GM19452 (cell line): ENCODE data around the gene MYH10.
A peak's percentile ranks its signal among the peaks of the same experiment; 100 is the strongest.

Source experiments
- ATAC-seq: cut with Tn5 transposase; IDR thresholded peaks from one replicate; pipeline ENCODE4 v1.9.1; 2021; ENCODE audit not compliant: unreplicated experiment

Gene MYH10

DNA sequence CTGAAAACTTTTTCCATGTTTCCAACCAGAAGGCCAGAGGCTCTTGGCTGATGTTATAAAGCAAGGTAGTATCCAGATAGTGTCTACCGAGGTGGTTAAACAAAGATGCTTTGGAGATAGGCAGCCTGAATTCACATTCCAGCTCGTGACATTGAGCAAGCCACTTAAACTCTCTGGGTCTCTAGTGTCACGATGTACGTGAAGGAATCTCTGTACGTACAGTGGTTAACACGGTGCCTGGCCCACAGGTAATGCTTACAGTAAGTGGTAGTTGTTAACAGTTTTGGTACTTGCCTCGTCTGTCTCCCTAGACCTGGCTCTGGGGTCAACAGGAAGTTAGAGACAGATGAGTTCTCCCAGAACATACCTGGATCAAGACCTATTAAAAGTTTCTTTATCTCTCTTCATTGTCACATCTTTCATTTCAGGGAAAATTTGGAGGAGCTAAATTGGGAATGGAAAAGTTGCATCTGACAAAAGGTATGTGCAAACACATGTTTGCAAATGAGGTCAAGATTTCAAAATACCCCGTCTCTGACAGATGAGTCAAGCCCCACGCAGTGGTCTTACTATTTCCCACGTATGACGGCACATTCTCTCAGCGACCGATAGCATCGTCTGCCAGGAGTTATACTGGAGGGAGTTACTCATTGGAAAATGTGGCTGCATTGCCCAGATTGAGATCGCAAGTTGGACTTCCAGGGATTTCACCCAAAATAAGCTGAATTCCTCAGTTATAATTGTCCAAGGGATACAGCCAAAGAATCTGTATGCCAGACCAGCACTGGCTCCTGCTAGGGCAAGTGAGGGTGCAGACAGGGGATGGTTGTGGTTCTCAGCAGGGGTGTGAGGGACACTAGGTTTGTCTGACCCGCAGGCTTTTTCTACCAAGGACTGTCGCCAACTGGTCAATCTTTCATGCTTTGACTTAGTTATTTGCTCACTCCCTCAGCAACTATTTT, 18.9 kb upstream of the MYH10 start:
- ATAC-seq, result no peak

DNA sequence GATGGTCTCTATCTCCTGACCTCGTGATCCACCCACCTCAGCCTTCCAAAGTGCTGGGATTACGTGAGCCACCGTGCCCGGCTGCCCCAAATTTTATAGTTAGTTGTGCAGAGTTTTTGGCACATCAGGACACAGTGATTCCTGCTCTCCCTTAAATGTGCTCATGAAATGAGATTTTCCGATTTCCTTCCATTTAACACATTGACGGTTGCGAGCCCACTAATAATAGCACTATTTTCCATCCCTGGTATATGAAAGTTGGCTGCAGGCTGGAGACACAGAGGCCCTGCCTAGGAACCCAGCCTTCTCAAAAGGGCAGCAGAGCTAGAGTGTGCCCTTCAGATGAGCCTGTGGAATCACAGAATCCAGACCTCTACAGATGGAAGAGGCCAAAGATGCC, 17.4 kb upstream of the MYH10 start:
- ATAC-seq, result no peak

DNA sequence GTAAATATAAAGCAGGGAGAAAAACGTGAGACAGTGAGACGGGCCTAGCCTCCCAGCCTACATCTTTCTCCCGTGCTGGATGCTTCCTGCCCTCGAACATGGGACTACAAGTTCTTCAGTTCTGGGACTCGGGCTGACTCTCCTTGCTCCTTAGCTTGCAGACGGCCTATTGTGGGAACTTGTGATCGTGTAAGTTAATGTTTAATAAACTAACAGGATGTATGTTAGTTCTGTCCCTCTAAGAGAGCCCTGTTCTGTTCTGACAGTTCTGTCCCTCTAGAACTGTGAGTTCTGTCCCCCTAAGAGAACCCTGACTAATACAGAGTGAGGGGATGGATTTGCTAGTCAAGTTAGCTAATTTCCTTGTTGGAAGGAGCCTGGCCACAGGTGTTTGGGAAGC, 16.7 kb upstream of the MYH10 start:
- no peak for ATAC-seq

DNA sequence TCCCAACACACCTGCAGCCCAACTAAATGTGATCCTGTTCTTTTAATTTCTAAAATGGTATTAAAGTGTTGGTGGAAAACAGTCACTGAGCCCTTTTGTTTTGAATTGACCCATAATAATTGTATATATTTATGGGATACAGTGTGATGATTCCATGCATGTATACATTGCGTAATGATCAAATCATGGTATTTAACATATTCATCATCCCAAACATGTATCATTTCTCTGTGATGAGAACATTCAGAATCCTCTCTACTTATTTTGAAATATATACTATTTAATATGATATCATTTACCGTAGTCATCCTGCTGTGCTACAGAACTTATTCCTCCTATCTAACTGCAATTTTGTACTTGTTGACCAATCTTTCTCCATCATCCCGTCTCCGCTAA, 14.0 kb upstream of the MYH10 start:
- no peak for ATAC-seq

DNA sequence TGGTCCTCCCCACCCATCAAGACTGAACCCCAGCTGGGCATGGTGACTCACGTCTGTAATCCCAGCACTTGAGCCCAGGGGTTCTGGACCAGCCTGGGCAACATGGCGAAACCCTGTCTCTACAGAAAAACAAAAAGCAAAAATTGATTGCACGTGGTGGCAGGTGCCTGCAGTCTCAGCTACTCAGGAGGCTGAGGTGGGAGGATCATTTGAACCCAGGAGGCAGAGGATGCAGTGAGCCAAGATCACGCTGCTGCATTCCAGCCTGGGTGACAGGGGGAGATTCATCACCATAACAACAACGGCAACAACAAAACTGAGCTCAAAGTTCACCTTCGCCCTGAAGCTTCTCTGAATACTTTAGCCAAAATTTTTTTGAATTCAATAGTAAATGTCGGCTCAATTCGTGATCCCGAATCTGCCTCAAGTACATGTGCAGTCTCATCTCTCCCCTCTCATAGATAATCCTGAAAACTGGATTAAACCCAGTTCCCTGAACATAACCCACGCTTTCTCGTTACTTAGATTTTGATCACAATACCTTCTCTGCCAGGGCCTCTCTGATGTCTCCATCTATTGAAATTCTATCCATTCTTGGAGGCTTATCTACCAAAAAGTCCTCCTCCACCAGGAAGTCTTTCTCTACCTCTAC, 13.5 kb upstream of the MYH10 start:
- ATAC-seq, result no peak

DNA sequence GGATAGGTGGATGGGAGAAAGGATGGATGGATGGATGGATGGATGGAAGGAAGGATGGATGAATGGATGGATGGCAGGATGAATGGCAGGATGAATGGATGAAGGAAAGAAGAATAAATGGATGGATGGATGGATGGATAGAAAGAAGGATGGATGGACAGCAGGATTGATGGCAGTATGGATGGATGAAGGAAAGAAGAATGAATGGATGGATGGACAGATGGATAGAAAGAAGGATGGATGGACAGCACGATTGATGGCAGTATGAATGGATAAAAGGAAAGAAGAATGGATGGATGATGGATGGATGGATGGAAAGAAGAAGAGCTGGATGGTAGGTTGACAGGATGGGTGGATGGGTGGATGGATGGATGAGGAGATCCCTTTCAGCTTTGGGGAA, 9.2 kb upstream of the MYH10 start:
- ATAC-seq, result no peak

DNA sequence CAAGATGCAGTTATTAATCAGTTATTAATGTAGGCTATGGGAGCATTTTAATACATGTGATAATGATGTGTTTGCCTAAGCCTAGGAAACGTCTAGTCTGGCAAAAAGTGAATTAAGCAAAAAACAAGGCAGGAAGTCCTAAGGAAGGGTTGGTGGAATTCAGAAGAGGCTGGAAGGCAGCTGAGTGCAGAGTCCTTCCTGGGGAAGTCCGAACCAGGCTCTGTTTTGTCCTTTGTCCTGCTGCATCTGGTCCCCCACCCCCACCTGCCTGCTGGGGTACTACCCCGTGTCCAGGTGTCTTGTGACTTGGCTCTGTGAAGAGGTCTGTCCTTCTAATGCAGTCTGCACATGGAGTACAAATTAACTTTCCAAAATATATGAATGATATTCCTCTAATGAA, 1.5 kb upstream of the MYH10 start:
- no peak for ATAC-seq

DNA sequence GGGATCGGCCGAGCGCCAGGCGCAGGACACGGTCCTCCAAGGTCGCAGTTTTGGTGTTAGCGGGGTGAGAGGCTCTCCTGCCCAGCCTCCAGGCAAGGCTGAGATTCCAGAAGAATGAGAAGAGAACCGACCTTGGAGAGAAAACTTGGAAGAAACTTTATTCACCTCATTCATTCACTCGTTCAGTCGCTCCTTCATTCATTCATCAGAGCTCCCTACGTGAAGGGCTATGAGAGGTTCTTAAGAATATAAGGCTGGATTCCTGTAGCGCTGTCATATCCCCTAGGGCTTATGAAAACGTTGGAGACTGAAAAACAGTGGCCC, 991 bp upstream of the MYH10 start:
- ATAC-seq, result no peak

DNA sequence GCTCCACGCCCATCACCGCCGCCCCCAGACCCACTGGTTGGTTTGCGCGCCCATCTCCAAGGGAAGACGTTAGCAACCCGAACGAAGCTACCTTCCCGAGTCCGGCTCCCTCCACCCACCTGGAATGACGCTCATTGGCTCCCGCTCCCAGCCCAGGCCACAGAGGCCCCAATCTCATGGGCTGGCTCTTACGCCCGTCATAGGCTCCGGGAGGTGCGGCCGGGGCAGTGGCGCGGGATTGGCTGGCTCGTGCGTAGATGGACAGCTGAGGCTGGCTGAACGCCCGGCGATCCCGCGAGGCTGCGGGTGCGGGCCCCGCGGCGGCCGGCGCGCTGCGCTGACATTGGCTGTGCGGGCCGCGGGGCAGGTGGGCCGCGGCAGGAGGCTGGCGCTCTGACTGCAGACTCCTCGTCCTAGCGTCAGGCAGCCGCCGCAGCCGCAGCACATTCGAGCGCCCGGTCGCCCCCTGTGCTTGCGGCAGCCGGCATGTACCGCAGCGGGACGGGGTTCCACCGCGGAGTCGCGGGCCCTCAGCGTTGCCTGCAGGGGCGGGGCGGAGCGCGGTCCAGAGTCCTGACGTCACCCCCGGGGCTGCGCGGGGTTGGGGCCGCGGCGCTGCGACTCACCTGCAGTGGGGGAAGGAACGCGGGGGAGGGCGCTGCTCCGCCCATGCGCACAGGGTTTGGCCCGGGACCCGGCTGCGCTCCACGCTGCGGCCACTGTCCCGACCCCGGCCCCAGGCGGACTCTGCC, 453 bp upstream of the MYH10 start:
- ATAC-seq, result peak; percentile 96

DNA sequence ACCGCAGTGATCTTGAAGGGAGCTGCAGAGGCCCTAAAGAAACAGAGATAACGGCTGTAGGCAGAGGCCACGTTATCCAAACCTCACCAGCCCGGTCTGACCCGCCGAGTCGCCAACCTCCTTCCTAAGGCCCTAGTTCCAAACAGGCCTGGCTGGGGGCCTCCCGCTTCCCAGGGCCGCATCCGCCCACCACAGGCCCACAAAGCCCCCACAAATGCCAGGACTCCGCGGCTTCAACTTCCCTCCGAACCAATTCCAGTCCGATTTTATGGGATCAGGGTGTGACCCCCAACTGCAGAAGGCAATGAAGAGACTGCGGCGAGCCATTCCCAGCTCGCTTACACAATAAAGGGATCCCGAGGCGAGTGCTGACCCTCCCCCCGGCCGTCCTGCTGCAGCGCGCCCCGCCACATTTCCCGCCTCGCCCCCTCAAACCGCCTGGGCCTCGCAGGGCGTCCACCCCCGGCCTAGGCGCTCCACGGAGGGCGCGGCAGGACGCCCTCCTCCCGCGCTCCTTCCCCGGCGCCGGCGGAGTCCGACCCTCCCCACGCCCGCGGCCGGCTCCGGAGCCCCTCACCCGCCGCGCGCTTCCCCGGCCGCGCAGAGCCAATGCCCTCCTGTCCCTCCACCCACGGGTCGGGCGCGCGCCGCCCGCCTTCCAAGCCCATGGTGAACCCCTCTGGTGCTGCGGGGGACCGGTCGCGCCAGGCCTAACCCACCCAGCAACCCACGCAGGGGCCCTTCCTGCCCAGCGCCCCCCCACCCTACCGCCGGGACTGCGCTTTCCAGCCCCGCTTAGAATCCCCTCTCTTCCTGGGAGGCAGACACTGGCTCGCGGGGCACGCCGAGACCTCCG, 926 bp downstream of the MYH10 start:
- no peak for ATAC-seq

DNA sequence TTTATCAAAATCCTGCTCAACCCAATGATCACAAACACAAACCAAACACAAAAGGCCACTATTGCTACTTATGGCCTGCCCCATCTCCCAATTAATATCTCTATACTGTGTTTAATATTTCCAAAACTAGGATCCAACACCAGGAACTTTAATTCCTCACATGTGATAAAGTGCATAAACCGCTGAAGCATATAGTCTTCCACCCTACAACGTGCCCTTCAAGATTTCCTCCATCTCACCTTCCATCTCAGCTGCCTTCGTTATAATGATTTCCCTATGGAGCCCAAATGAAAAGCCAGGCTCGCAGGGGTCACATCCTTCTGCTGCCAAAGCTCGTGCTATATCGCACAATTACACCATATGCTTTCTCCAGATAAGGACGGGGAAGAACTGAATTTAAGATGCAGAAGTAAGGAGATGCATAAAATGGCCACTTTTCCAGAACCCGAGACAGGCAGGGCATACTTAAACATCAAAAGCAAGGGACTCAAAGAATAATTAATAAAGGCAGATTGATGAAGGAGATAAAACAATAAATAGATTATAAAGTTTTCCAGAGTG, 1.8 kb downstream of the MYH10 start:
- ATAC-seq, result no peak

DNA sequence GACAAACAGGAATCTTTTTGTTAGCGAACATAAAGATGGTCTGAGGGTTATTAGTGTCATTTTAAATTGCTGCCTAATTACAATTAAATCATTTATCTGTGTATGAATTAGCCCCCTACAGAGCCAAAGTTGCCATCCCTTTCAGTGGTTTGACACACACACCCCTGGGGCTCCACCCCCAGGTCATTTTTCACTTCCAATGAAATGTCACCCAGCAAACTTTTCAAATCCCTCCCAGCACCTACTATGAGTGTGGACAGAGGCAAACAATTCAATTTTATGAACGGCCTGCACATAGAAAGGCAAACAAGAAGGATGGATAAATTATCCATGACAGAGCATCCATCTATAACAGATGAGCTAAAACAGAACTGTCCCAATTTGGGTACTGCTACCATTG, 2.4 kb downstream of the MYH10 start:
- ATAC-seq, result no peak

DNA sequence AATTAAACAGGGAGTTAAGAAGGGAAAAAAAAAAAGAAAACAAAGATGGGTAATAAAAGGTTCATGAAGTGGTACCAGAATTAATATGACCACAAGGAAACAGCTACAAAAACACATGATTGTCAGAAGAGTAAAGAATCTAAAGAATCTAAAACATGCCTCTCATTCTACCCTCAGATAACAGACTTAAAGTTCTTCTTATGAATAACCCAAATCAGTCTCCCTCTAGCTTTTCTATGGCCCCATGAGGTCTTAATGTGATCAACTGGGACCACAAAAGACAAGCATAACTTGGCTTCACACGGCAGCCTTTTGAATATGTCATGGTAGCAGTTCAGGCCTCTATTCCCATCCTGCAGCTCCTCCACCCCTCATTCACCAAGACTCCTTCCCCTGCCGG, 6.9 kb downstream of the MYH10 start:
- ATAC-seq, result no peak

DNA sequence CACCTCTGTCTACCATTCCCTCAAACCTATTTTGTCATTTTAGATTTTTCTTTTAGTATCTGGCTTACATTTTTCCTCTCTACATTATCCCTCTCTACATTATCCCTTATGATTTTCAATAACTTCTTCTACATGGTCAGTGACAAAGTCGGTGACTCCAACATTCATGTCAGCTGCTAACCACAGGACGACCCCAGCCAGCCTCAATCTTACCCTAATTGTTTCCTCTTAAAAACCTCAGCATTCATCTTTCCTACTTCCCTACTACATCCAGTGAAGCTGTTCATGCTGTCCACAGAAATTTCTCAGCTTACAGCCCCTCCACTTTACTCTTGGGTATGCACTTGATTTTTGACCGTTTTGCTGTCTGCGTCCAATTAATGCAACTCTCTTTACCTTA, 8.3 kb downstream of the MYH10 start:
- ATAC-seq, result no peak

DNA sequence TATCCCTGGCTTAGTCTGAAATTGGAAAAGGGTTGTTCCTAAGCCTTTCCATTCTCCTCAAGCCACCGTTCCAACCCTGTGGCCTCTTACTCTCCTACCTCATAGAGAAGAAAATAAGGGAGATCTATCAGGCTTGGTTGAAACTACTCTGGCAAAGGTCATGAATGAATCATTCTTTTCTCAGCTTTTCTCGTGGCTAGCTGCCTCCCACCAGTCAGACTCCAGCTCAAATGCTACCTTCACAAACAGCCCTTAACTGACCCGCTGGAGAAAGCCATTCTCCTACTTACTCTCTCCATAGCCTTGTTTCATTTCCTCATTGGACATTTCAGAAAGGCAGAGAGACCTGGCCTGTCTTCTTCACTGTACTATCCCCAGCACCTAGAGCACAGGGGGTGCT, 8.9 kb downstream of the MYH10 start:
- no peak for ATAC-seq

DNA sequence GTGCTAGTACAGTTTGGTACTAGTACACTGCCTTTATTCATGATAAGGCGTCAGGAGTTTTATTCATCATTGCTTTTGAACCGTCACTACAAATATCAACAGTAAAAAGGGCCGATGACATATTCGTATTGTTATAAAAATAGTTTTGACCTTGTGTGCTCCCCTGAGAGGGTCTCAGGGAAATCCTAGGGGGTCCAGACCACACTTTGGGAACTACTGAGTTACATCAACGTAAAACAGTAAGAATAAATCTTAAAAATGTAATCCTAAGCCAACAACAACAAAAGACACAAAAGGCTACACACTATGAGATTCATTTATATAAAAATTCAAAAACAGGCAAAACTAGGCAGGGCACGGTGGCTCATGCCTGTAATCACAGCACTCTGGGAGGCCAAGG, 11.2 kb downstream of the MYH10 start:
- no peak for ATAC-seq

DNA sequence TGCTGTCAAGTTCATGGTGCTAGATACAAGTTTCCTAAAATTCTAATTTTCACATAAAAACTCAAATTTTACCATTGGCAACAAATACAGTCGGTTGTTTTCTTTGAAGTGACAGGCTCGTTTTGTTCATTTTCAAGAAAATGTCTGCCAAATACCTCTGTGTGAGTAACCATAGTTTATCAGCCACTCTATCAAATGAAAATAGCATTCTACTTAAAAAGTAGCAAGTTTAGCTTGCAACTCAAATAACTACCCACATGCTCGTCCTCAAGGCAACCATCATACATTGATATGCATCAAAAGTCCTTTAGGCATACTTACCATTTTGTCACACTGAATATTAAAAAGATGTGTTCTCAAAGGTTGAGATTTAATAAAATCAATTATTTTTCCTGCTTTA, 11.7 kb downstream of the MYH10 start:
- ATAC-seq, result no peak

DNA sequence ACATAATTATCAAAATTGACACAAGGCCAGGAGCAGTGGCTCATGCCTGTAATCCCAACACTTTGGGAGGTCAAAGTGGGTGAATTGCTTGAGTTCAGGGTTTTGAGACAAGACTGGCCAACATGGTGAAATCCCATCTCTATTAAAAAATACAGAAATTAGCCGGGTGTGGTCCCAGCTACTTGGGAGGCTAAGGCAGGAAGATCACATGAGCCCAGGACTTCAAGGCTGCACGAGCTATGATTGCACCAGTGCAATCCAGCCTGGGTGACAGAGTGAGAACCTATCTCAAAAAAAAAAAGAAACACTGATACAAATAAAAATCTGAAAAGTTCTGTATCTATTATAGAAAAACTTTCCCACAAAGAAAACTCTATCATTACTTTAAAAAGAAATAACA, 15.5 kb downstream of the MYH10 start:
- no peak for ATAC-seq

DNA sequence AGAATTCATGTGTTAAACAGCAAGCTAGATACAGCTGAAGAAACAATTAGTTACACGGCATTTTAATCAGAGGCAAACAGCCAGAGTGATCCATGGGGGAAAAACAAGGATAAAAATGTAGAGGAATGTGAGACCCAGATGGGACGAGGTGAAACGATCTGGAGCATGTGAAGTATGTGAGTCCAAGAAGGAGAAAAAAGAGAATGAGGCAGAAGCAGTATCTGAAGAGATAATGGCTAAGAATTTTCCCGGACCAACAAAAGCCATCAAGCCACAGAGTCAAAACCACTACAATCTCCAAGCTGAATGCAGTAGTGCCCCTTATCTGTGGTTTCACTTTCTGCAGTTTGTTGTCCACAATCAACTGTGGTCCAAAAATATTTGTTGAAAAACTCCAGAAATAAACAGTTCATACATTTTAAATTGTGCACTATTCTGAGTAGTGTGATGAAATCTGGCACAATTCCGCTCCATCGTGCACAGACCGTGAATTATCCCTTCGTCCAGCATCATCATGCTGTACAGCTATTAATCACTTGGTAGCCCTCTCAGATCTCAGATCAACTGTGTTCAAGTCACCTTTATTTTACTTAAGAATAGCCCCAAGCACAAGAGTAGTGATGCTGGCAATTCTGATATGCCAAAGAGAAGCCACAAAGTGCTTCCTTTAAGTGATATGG, 18.8 kb downstream of the MYH10 start:
- no peak for ATAC-seq

DNA sequence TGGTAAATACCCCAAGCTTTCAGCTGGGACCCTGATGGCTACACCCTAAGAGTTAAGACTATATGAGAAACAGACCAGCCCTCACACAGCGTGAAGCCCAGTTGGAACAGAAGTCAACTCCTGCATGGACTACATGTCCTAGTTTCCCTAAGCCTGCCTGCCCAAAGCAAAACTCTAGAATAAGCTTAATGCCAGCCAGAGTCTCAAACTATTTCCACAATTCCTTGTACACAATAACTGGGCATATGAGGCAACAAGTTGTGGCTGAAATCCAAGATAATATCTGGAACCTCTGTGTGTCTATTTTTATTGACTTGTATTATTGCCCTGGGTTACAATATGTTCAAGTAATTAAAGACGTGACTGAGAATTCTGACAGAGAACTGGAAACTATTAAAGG, 19.4 kb downstream of the MYH10 start:
- no peak for ATAC-seq
